ENCODE measurements around the gene PRKAG2.

Gene PRKAG2

GRCh38 chr7:151732292-151732691, 144.6 kb downstream of the PRKAG2 start:
- Histone ChIP-seq H3K27me3 (replicated peaks; ENCODE audit: control insufficient read depth, insufficient read depth, low read length) (no peaks in the 10 kb centered on the region), H3K4me3 (replicated peaks; ENCODE audit: low read depth, low read length) (no peak overlapping the region), H3K36me3 (ENCODE audit: control insufficient read depth, insufficient read depth, low read length) (no peaks in the 10 kb centered on the region)
- no peak for DNase-seq (ENCODE audit: extremely low read depth, insufficient read length)
- no peak for TF ChIP-seq CTCF (IDR thresholded peaks at IDR 0.05; ENCODE audit: insufficient read depth, low read length, poor library complexity, severe bottlenecking)

- TF ChIP-seq CTCF (IDR thresholded peaks at IDR 0.05; ENCODE audit: insufficient read depth, low read length, poor library complexity, severe bottlenecking) = no peak
- DNase-seq (ENCODE audit: extremely low read depth, insufficient read length) = no peak
- Histone ChIP-seq H3K4me3 (replicated peaks; ENCODE audit: low read depth, low read length) (no peak overlapping the region), H3K27me3 (replicated peaks; ENCODE audit: control insufficient read depth, insufficient read depth, low read length) (no peaks in the 10 kb centered on the region), H3K36me3 (ENCODE audit: control insufficient read depth, insufficient read depth, low read length) (no peaks in the 10 kb centered on the region)
Measured at GRCh38 chr7:151731022-151731441, 145.9 kb downstream of the PRKAG2 start.

GRCh38 chr7:151730591-151730990, 146.3 kb downstream of the PRKAG2 start:
- Histone ChIP-seq H3K27me3 (replicated peaks; ENCODE audit: control insufficient read depth, insufficient read depth, low read length) (no peaks in the 10 kb centered on the region), H3K36me3 (ENCODE audit: control insufficient read depth, insufficient read depth, low read length) (no peaks in the 10 kb centered on the region)
- no peak for DNase-seq (ENCODE audit: extremely low read depth, insufficient read length)

DNA sequence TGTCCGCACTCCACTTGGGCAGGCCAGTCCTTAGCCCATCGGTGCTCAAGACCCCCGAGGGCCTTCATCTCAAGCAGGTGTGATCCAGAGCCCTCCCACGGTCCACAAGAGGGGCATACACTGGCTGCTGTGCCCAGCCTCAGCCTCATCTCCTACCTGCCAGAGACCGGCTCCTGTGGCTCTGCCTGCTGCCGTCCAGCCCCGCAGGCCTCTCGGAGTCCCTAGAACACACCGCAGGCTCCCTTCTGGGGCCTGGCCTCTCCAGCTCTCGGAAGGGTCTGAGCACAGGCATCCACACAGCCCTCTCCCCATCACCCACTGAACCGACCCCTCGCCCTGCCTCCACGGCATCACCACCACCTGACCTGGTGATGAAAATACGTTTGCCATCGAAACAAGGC, 147.4 kb downstream of the PRKAG2 start:
- H3K36me3 ChIP-seq (ENCODE audit: control insufficient read depth, insufficient read depth, low read length) = no peaks in the 10 kb centered on the region
- H3K4me3 ChIP-seq (replicated peaks; ENCODE audit: low read depth, low read length) = no peak overlapping the region
- TF ChIP-seq CTCF (IDR thresholded peaks at IDR 0.05; ENCODE audit: insufficient read depth, low read length, poor library complexity, severe bottlenecking) = no peak
- DNase-seq (ENCODE audit: extremely low read depth, insufficient read length) = no peak
- no peaks in the 10 kb centered on the region for H3K27me3 ChIP-seq (replicated peaks; ENCODE audit: control insufficient read depth, insufficient read depth, low read length)

More at GRCh38 chr7:151730591-151730990, 146.3 kb downstream of the PRKAG2 start:
- H3K4me3 ChIP-seq (replicated peaks; ENCODE audit: low read depth, low read length) = no peak overlapping the region
- TF ChIP-seq CTCF (IDR thresholded peaks at IDR 0.05; ENCODE audit: insufficient read depth, low read length, poor library complexity, severe bottlenecking) = no peak

DNA sequence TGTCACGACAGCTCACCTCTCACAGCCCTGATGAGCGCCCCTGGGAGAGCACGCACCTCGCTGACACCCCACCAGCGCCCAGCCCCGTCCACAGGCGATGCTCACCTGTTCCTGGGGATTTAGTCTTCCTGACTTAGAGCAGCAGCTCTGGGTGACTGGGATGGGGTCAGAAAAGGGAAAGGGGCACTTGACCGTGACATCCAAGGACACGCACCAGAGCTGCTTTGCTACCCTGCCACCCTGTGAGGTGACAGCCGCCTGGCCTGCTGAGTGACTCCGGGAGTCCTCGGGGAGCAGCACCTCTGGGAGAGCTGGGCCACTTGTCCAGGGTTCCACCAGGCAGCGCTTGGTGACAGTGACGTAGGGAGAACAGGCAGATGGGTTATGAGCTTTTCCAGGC, 148.2 kb downstream of the PRKAG2 start:
- no peak for DNase-seq (ENCODE audit: extremely low read depth, insufficient read length)
- no peak for TF ChIP-seq CTCF (IDR thresholded peaks at IDR 0.05; ENCODE audit: insufficient read depth, low read length, poor library complexity, severe bottlenecking)
- H3K4me3 ChIP-seq (replicated peaks; ENCODE audit: low read depth, low read length) = no peak overlapping the region
- no peaks in the 10 kb centered on the region for H3K27me3 ChIP-seq (replicated peaks; ENCODE audit: control insufficient read depth, insufficient read depth, low read length)
- H3K36me3 ChIP-seq (ENCODE audit: control insufficient read depth, insufficient read depth, low read length) = no peaks in the 10 kb centered on the region

DNA sequence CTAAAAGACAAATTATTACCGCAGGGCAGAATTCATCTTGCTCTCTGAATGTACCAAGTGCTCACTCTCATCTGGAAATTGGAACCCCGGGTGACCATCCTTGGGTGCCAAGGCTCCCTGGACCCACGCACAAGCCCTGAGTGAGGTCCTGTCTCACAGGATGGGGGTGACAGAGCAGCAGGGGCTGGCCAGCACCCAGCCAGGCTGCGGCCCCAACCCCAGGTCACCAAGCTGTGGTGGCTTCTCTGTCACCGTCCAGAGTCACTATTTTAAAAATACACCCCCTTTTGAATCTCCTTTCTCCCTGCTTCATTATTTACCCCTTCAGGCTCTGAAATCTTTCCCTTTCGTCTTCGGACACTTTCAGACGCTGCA, 148.6 kb downstream of the PRKAG2 start:
- Histone ChIP-seq H3K27me3 (replicated peaks; ENCODE audit: control insufficient read depth, insufficient read depth, low read length) (no peaks in the 10 kb centered on the region), H3K36me3 (ENCODE audit: control insufficient read depth, insufficient read depth, low read length) (no peaks in the 10 kb centered on the region), H3K4me3 (replicated peaks; ENCODE audit: low read depth, low read length) (no peak overlapping the region)
- no peak for DNase-seq (ENCODE audit: extremely low read depth, insufficient read length)
- no peak for TF ChIP-seq CTCF (IDR thresholded peaks at IDR 0.05; ENCODE audit: insufficient read depth, low read length, poor library complexity, severe bottlenecking)
